ENCODE measurements around the gene GFOD1. TPM values are rescaled to one million over a fixed set of nuclear protein-coding genes. Genes with fewer than 3 reads are reported as not detected.
"Not testable (repeated sequence)": the region's sequence is repeated elsewhere in the genome, so short reads cannot be mapped to it uniquely, and the experiment has no call there.

GFOD1 gene
- total RNA-seq, 1 donor from 2014 or later = 2.2 TPM

GRCh38 chr6:13327691-13328075 lies 159.7 kb downstream of the GFOD1 start:
- peak overlapping the region; percentile 99 for H3K4me3 ChIP-seq (ENCODE audit: low read depth, low read length)
- no peak for DNase-seq (ENCODE audit: low read depth)
- TF ChIP-seq CTCF (conservative IDR thresholded peaks at IDR 0.05; ENCODE audit: low read depth, low read length) = no peak

DNA sequence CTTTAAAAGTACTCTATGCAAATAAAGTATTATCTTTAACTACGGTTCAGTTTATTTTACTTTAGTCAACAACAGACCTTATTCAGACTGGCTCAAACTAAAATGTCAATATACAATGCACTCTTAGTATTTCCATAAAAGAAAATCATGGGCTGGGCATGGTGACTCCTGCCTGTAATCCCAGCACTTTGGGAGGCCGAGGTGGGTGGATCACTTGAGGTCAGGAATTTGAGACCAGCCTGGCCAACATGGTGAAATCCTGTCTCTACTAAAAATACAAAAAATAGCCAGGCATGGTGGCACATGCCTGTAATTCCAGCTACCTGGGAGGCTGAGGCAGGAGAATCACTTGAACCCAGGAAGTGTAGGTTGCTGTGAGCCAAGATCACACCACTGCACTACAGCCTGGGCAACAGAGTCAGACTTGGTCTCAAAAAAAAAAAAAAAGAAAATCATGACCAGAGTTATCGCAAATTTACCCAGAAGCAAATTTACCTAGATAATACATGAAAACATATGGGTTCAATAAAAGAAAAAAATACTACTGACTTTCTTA lies 161.3 kb downstream of the GFOD1 start:
- not testable (repeated sequence) for H3K4me3 ChIP-seq (ENCODE audit: low read depth, low read length); DNase-seq (ENCODE audit: low read depth)

DNA sequence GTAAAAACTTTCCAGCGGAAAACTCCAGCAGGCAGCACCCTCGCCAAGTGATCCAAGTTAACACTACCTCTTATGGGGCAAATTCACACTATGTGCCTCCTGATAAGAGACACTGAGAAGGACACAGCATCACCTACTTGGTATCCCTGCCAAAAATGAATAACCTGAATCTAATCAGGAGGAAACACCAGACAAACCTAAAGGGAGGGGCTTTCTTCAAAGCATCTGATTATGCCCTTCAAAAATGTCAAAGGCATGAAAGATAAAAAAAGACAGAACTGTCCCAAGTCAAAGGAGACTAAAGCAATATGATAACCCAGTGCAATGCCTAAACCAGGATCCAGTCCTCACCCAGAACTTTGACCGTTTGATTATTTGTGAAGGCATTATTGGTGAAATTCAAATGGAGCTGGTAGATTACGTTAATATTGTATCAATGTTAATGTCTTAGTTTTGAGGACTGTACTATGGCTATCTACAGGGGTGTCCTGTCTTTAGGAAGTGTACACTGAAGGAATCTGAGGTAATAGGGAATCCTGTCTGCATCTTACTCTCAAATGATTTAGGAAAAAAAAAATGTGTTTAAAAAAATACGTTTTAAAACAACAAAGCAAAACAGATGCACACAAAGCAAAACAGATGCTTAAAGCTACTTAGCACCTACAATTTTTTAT lies 167.4 kb downstream of the GFOD1 start:
- TF ChIP-seq CTCF (conservative IDR thresholded peaks at IDR 0.05; ENCODE audit: low read depth, low read length) = no peak
- no peak for DNase-seq (ENCODE audit: low read depth)
- no peak overlapping the region for H3K4me3 ChIP-seq (ENCODE audit: low read depth, low read length)

DNA sequence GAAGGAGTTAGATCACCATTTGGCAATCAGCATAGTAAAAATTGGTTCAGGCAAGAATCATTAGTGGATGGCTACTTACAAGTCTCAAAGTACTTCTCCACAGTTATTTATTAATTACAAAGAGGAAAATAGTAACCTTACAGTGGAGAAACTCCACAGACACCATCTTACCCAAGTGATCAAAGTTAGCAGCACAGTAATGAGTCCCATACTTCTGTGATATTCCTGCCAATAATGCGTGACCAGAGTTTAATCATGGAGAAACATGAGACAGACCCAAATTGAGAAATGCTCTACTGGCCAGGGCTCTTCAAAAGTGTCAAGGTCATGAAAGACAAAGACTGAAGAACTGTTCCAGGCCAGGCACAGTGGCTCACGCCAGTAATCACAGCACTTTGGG lies 168.6 kb downstream of the GFOD1 start:
- DNase-seq (ENCODE audit: low read depth) = peak; percentile 84
- H3K4me3 ChIP-seq (ENCODE audit: low read depth, low read length) = no peak overlapping the region
- no peak for TF ChIP-seq CTCF (conservative IDR thresholded peaks at IDR 0.05; ENCODE audit: low read depth, low read length)

DNA sequence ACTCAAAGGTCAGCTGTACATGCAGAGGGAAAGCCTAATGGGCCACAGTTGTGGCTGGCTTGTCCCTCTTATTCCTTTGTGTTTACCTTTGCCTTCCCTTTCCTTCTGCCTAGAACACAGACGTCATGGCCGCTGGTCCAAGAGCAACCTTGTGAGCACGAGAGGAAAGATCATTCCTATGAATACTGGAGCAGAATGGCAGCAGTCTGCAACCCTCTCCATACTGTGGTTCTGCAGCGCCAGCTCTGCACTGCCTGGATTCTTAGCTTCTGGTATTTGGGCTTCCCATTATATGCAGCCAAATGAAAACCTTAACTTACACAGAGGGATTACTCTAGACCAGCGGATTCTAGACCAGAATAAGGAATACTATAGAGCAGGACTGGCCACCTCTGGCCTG lies 171.5 kb downstream of the GFOD1 start:
- DNase-seq (ENCODE audit: low read depth) = no peak
- TF ChIP-seq CTCF (conservative IDR thresholded peaks at IDR 0.05; ENCODE audit: low read depth, low read length) = no peak
- no peak overlapping the region for H3K4me3 ChIP-seq (ENCODE audit: low read depth, low read length)

- H3K4me3 ChIP-seq (ENCODE audit: low read depth, low read length) = no peak overlapping the region
- no peak for TF ChIP-seq CTCF (conservative IDR thresholded peaks at IDR 0.05; ENCODE audit: low read depth, low read length)
- DNase-seq (ENCODE audit: low read depth) = no peak
Measured at GRCh38 chr6:13314806-13315205, 172.6 kb downstream of the GFOD1 start.

DNA sequence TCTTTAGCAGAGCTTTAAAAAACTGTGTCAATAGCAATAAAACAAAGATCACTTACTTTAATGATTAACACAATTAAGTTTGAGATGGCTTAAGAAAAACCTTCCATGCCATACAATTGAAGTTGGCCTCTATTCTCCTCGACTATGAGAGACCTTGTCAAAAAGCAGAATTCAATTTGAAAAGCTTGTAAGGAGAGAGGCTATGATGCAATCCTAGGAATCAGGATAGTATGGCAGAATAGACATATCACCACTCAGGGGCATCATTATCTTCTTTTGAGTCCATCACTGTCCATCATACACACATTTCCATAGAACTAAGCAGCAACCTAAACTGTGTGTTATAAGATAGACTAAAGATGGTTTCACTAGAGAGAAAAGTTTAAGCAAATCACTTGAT lies 176.2 kb downstream of the GFOD1 start:
- H3K4me3 ChIP-seq (ENCODE audit: low read depth, low read length) = no peak overlapping the region
- no peak for TF ChIP-seq CTCF (conservative IDR thresholded peaks at IDR 0.05; ENCODE audit: low read depth, low read length)
- DNase-seq (ENCODE audit: low read depth) = no peak
